ENCODE results near the gene BTBD17.

BTBD17 gene

GRCh38 chr17:74356646-74357465 lies 4.8 kb downstream of the BTBD17 start:
- DNase-seq, result no peak

GRCh38 chr17:74355065-74355464 lies 6.6 kb downstream of the BTBD17 start:
- no peak for DNase-seq

DNA sequence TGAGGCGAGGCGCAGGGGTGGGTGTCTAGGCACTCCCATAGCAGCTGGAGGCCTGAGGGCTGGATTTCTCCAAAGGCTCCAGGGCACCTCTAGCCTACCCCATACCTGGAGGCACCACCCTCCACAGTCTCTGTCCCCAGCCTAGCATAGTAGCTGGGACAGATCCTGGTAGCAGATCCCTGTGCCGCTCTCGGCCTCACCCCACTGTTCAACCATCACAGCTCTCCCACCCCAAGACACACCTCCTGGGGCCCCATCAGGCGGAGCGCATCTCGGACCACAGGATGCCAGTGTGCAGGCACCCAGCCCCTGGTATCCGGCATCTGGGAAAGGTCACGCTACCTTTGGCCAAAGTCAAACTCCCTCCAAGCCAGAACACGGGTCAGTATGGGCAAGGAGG lies 7.1 kb downstream of the BTBD17 start:
- DNase-seq, result no peak

DNA sequence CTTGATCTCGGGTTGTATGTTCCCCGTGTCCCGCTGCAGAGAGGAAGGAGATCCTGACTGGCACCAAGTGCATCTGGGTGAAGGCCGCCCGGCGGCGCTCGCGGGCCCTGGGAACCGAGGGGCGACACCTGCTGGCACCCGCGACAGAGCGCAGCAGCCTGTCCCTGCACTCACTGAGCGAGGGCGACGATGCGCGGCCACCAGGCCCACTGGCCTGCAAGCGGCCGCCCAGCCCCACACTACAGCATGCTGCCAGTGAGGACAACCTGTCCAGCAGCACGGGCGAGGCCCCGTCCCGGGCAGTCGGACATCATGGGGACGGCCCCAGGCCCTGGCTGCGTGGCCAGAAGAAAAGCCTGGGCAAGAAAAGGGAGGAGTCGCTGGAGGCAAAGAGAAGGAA lies 7.5 kb downstream of the BTBD17 start:
- no peak for DNase-seq

- no peak for DNase-seq
Observed at GRCh38 chr17:74353446-74354060, 8.1 kb downstream of the BTBD17 start.

DNA sequence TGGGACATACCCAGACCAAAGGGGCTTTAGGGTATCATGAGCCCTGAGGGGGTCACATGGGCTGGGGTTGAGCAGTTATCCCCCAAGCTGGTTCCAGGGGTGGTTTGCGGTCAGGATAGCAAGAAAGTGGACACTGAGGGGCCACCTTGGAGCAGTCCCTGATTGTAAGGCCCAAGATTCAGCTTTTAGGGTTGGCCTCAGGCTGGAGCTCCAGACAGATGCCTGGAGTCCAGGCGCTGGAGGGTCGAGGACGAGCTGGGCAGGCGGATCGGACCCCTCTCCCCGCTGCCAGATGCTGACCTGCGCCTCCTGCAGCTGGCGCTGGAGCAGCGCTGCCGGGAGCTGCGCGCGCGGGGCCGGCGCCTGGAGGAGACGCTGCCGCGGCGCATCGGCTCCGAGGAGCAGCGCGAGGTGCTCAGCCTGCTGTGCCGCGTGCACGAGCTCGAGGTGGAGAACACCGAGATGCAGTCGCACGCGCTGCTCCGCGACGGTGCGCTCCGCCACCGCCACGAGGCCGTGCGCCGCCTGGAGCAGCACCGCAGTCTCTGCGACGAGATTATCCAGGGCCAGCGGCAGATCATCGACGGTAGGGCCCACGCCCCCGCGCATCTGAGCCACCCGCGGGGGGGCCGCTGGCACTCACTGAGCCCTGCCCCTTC lies 10.0 kb downstream of the BTBD17 start:
- DNase-seq, result no peak

DNA sequence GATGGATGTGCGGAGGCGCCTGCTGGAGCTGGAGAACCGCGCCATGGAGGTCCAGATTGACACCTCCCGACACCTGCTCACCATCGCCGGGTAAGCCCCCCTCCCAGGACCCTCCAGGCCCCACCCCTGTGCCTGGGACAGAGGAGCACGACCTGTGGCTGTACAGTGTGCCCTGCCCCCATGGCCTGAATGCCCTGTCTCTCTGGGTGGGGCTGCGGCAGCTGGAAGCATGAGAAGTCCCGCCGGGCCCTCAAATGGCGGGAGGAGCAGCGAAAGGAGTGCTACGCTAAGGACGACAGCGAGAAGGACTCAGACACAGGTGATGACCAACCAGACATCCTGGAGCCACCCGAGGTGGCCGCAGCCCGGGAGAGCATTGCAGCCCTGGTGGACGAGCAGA lies 11.2 kb downstream of the BTBD17 start:
- DNase-seq, result no peak

DNA sequence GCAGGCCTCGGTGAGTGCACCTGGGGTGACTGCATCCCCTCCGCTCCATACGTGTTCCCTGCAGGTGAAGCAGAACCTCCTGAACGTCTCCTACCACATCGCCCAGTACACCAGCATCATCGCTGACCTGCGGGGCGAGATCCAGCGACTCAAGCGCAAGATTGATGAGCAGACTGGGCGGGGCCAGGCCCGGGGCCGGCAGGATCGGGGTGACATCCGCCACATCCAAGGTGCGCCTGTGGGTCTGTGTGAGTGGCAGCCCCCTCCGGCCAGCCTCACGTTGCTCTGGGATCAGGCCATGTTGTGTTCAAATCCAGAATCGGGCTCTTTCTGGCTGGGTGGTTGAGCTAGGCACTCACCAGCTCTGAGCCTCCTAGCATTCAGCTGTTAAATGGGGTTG lies 12.5 kb downstream of the BTBD17 start:
- DNase-seq, result no peak

DNA sequence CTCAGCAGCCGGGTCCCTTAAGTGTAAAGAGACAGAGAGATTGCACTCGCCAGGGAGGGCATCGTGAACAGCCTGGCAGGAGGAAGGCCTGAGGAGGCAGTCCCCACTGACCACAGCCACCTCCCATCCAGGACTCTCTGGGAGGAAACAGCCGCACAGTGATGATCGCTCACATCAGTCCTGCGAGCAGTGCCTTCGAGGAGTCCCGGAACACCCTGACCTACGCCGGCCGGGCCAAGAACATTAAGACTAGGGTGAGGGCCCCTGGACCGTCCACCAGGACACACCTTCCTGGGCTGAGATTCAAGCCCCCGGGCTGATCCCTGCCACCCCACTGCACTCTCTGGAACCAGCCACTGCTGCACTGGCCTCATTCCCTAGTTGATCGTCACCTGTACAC lies 14.0 kb downstream of the BTBD17 start:
- DNase-seq, result no peak

DNA sequence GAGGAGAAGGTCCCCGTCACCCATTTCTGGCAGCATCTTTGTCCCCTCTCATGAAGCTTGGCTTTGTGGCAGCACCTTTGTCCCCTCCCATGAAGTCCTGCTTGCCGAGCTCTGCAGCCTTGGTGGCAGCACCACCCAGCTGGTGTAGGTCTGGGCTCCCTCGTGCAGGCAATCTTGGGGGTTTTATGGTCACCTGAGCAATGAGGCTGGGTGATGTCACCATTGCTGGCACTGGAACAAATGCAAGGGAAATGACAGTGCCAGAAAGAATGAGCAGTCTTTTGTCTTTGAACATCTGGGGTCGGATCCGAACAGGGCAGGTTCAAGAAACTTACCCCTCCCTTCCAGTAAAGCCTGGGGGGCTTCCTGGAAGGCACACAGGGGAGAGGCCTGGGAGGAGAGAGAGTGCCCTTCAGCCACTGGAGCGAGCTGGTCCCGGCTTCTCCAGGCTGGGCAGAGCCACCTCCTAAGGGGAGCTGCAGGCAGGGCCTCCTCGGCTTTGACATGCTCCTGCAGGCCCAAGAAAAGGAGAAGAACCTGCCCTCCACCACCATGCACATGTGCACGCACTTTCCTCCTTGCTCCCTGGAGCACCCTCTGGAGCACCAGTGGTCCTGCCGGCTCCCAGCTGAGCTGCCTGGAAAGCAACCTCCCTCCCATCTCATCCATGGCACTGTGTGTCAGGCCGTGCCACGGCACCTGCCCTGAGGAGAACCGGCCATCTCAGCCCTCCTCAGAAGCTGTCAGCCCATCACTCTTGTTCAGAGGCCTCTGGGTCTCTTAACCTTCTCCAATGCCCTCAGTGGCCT lies 16.0 kb downstream of the BTBD17 start:
- DNase-seq, result no peak

DNA sequence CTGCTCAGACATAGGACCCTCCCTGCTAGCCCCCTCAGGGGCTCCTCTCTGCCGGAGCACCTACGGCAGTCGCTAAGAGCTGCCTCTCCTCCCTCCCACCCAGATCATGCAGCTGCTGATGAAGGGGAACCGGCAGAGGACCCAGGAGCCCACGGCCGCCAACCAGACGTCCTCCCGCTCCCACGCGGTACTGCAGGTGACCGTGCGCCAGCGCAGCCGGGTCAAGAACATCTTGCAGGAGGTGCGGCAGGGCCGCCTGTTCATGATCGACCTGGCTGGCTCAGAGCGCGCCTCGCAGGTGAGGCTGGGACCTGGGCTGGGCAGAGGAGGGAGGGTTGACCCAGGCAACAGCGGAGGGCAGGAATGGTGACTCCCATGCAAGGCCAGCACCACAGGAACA lies 17.0 kb downstream of the BTBD17 start:
- DNase-seq, result no peak

GRCh38 chr17:74343526-74344284 lies 18.0 kb downstream of the BTBD17 start:
- DNase-seq, result no peak

GRCh38 chr17:74343121-74343520 lies 18.5 kb downstream of the BTBD17 start:
- no peak for DNase-seq

GRCh38 chr17:74342224-74342623 lies 19.4 kb downstream of the BTBD17 start:
- DNase-seq, result no peak

GRCh38 chr17:74340470-74341023 lies 21.1 kb downstream of the BTBD17 start:
- DNase-seq, result no peak

GRCh38 chr17:74339537-74340195 lies 22.0 kb downstream of the BTBD17 start:
- DNase-seq, result peak; percentile 32

GRCh38 chr17:74337834-74338500 lies 23.7 kb downstream of the BTBD17 start:
- DNase-seq, result no peak

DNA sequence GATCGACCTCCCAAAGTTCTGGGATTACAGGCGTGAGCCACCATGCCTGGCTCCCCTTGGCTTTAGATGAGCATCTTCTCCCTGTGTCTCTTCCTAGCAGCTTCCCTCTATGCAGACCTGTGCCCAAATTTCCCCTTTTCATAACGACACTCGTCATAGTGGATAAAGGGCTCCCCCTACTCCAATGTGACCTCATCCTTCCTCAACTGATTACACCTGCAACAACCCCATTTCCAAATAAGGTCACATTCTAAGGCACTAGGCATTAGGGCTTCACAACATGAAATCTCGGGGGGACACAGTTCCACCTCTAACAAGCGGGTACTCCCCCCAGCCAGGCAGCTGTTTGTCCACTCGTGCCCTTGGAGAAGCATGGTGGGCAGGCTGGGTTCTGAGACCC lies 25.4 kb downstream of the BTBD17 start:
- no peak for DNase-seq

DNA sequence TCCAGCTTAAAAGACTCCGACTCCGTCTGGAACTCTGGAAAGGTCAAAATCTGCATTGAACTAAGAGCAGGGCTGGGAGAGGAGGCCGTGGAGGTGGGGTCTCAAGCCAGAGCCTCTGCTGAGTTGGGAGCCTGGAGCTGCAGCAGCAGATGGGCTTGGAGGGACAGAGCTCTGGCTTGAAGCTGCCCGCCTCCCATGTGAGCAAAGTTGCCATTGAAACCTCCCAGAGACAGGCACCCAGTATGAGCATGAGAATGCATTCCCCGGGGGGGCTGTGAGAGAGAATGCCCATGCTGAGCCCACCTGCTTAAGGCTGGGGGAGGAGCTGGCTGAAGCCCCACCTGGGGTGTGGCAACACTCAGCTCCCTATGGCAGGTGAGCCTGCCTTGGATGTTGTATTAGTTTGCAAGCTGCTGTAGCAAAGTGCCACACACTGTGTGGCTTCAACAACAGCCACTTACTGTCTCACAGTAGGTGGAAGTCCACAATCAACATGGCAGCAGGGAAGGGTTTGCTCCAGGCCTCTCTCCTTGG lies 26.1 kb downstream of the BTBD17 start:
- no peak for DNase-seq

- DNase-seq, result no peak
Observed at GRCh38 chr17:74334393-74335039, 27.2 kb downstream of the BTBD17 start.
